Occipital lobe (tissue), 2 donors: Measurements from ENCODE around the gene CCDC91. TPM values are rescaled to one million over a fixed set of nuclear protein-coding genes. Genes with fewer than 3 reads are reported as not detected.
"Not testable (repeated sequence)": the region's sequence is repeated elsewhere in the genome, so short reads cannot be mapped to it uniquely, and the experiment has no call there.

Experiments
- DNase-seq: peaks from one replicate; lab custom pipeline; 2025; lab: John Stamatoyannopoulos, UW
- total RNA-seq: library from RNA; depleted of rRNA; stranded (reverse); fragments of >200 nt; gene quantifications from one replicate; pipeline ENCODE4 v1.2.3, GENCODE V29; 2014

Gene CCDC91
- total RNA-seq, 1 donor from 2014 or later, result 160 TPM

DNA sequence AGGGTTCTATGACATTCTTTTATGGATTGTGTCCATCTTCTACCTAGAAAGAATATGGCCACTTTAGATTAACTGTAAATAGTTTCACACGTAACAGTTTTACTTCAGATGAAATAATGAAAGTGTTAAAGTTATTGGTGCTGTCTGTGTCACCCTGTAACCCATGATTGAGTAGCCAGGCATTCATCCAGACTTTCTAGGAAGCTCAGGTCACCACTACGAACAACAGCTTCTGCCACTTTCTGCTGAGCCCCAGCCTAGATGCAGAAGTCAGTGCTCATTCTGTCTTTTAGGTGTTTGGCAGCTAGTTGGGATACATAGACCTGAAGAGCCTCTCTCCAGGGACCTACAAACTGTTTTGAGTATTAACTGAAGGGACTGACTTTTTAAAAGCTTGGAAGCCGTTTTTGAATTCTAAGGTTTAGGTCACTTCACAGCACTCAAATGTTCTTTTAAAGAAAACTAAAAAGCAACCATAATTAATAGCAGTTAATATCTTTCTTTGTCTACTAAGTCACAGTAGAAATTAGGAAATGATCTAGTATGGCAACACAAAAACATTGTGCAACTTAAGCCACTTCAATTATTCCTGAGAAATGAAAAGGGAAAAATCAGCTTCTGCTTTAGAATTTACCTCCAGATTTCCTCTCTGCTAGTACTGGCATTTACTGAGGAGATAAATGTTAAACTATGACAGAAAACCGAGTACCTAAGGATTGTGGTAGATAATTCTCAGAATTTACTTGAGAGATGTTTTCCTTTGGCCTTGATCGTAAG lies 266.9 kb downstream of the CCDC91 start:
- DNase-seq, result no peak

DNA sequence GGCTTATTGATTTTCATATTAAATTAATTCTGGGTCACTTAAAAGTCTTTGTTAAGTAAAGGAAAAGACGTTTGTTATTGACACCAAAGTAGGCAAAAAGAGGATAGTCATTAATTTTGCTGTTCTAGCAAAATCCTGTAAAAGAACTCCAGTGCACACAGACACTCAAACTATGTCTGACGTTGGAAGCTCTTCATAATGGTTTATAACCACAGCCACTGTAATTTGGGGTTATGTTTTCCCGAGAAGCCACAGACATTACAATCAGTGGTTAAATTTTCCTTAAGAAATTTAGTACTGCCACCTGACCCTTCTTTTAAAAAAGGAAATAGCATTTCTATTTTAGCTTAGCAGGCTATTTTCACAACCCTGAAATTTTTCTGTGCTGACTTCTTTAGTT lies 267.5 kb downstream of the CCDC91 start:
- DNase-seq, result no peak

DNA sequence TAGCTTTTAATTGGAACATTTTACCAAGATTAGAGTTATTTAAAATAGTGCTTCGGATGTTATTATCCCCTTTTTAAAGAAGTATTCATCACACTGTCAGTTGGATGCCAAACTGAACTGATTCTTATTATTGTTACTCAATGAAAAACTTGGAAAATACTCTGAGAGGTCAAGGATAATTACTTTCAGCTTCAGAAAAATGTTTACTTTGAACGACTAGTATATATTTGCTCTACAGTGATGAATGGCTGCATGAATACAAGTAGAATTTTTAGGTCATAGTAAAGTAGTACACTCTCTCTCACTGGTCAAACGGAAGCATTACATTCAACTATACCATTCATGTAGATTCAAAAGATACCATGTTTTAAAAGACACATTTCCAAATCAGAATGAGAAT lies 269.2 kb downstream of the CCDC91 start:
- no peak for DNase-seq

DNA sequence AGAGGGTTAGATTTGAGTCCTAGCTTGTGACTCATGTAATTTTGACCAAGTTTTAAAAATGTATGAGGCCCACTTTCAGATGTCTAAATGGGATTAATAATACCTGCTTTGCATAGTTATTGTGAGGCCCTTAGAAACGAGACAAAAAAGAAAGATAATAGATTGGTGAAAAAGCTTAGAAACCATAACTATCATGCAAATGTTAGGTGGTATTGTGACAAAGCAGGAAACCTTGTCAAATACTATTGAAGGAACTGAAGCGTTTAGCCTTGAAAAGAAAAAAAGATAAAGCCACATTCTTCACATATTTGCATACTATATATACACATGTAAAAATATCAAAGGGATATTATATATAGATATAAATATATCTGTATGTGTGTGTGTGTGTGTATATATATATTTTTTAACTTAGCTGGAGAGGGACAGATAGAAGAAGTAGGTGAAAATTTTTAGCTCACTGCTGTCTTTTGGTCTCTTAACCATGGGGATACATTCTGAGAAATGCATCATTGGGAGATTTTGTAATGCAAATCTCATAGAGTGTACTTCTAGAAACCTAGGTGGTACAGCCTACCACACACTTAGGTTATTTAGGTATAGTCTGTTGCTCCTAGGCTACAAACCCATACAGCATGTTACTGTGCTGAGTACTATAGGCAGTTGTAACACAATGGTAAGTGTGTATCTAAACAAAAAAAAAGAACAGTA lies 270.3 kb downstream of the CCDC91 start:
- DNase-seq, result no peak

DNA sequence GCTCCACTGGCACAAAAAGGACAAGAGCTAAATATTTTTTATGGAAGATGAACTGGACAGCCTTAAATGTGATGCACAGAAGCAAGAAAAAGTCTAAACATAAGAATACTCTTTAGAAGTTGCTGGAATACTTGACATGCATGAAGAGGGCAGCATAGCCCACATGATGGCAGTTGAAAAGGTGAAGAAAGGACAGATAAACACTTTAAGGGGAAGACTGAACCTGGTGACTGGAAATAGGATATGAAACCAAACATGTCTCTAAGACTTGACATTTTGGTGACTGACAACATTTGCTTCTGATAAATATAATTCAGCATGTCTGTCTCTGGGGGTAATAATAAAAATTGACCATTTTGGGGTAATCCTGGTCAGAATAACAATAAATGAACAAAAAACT lies 273.1 kb downstream of the CCDC91 start:
- DNase-seq, result no peak

DNA sequence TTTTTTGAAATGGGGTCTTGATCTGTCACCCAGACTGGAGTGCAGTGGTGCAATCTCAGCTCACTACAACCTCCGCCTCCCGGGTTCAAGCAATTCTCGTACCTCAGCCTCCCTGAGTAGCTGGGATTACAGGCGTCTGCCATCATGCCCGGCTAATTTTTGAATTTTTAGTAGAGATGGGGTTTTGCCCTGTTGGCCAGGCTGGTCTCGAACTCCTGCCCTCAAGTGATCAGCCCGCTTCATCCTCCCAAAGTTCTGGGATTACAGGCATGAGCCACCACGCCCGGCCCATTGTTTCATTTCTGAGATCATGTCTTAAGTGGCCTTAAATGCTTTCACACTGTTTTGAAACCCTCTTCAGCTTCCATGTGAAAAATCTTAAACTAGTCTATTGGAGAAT lies 281.5 kb downstream of the CCDC91 start:
- DNase-seq, result not testable (repeated sequence)

DNA sequence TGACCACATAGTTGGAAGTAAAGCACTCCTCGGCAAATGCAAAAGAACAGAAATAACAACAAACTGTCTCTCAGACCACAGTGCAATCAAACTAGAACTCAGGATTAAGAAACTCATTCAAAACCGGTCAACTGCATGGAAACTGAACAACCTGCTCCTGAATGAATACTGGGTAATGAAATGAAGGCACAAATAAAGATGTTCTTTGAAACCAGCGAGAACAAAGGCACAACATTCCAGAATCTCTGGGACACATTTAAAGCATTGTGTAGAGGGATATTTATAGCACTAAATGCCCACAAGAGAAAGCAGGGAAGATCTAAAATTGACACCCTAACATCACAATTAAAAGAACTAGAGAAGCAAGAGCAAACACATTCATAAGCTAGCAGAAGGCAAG lies 285.9 kb downstream of the CCDC91 start:
- not testable (repeated sequence) for DNase-seq

DNA sequence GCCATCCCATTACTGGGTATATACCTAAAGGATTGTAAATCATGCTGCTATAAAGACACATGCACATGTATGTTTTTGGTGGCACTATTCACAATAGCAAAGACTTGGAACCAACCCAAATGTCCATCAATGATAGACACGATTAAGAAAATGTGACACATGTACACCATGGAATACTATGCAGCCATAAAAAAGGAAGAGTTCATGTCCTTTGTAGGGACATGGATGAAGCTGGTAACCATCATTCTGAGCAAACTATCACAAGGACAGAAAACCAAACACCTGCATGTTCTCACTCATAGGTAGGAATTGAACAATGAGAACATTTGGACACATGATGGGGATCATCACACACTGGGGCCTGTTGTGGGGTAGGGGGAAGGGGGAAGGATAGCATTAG lies 288.8 kb downstream of the CCDC91 start:
- not testable (repeated sequence) for DNase-seq

DNA sequence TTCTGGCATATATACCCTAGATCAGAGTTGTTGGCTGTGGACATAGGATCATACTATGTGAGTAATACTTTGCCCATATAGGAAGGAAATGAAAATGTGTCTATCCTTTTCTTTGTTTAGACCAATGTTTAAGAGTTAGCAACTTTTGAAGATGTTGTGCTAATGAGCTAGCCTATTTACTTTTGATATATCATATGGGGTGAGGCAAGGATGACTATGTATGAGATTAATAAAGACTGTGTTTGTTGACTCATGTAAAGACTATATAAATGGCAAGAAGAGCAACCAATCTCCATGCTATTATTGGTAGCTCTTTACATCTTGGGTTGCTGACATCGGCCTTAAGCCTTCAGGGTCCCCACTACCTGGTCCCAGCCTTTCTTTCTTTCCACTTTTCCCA lies 289.4 kb downstream of the CCDC91 start:
- DNase-seq, result no peak

DNA sequence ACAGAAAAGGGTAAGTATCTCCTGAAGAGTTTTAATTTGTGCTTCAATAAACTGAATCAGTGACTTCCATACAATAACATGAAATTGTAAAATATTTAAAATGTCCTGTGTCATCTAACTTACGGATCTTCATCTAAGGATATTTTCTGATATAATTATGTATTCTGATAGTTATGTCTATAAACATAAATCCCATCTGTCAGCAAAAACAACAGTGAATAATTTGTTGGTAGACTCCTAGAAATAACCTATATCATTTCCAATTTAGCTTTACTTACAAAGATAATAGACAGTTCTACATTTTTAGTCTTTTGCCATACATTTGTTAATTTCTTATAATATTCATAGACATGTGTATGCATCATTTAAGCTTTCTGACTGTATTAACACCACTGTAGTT lies 293.9 kb downstream of the CCDC91 start:
- DNase-seq, result no peak

DNA sequence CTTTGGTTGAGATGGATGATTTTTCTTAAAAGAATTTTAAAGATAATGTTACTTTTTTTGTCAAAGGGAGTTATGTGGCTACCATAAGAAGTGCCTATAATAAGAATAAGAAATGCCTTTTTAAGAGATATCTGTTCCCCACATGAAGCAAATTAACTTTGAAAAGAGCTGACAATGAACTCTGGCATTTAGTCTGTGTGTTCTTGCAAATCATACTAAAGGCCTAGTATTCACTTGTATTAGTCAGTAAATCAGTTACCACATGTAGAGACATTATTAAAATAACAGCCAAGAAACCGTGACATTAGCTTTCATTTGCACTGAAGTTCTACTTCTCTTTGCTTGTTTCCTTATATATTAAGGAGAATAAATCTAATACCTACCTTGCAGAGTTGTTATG lies 296.3 kb downstream of the CCDC91 start:
- DNase-seq, result no peak

DNA sequence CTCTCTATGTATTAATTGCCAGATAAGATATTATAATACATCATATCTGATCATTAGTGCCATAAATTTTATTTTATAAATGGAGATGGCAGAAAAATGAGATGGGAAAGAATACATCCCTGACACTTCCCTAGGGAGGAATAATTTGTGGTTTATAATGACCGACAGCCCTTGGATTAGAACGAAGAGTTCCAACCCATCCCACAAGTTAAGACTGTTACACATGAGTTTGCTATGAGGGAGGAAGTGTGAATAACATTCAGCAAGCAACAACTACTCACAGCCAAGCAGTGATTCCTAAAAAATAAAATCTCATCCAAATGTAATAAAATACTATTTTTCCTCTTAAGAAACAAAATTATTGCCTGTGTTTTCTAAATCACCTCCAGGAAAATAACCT lies 299.0 kb downstream of the CCDC91 start:
- no peak for DNase-seq

DNA sequence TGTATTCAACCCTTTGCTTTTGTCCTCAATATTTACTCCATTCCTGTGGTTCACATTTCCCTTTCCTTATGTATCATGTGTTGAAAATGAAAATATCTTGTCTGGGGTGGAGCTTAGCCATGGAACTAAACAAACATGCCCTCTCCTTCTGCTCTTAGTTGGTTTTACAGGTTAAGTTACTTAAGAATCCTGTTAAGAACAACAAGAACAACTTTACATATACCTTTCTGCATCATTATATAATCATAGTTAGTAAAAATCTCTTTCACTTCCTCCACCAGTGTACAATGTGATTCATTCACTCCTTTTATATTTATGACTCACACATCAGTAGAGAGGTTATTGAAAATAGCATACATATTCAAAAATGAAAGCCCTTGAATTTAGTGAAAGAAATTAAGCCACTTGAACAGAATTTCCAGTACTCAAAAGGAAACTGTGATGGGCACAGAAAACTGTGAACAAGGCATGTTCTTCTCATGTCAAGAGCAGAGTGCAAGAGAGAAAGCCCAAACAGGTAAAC lies 307.7 kb downstream of the CCDC91 start:
- no peak for DNase-seq

DNA sequence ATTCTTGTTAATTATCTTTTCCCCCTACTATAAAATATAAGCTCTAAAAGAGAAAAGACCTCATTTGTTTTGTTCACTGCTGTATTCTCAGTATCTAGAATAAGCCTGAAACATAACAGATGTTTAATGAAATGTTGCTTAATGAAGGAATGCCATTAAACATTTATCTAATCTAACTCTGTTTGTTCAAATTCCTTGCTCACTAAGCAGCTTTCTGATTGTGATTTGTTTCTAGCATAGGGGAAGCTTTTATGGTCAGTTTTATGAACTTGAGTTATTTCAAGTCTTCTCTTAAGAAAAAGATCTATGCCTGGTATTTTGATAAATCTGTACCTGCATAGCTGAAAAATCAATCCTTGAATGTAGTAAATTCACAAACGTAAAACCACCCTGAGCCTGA lies 308.6 kb downstream of the CCDC91 start:
- no peak for DNase-seq

DNA sequence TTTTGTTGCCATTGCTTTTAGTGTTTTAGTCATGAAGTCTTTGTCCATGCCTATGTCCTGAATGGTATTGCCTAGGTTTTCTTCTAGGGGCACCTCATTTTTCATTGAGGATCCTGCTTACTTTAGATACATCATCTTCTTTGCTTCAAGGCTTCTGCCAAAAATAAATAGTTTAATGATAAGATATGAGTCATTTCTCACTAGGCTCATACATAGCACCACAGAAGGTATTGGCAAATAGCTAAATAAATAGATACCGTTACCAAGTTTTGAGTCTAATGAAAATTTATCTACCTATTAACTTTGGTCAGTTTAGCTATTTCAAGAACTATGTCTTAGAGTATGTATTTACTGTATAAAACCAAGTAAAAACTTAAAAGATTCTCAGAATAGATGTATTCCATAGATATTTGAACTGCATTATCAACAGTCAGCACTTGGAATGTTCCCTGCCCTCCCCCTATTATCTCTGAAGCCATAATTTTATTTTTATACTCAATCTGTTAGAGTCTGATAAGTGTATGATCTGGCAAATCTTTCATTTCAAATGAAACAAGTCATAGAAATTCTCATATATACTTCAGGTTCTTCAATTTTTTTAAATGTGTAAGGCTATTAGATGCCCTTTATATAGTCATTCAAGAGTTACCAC lies 310.2 kb downstream of the CCDC91 start:
- no peak for DNase-seq

DNA sequence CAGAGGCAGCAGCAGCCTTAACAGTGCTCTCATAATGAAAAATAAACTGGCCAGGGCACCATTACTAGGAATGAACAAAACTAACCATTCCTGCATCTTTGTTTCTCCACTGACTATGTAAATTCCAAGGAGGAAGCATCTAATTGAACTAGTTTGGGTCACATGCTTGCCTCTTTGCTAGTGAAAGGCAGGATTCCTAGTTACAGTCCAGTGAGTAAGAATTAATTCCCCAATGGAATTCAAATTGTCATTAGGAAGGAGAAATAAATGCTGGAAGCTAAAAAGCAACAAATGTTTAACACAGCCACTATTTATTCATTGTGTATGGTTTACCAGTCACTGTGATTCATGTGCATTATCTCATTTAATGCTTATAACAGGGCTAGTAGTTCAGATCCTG lies 316.0 kb downstream of the CCDC91 start:
- DNase-seq, result no peak

DNA sequence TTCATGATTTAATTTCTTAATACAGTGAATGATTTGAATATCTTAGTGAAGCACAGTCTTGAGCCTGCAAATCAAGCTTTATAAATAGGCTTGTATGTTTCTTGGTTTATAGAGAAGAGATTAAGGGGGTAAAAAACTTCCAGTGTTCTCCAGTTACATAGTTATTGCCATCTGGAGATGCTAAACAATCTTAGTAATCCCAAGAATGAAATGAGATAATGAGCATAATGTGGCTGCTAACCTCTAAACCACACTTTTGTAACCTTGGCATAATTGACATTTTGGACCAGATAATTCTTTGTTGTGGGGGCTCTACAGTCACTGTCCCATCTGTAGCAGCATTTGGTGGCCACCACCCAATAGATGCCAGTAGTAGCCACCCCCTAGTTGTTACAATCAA lies 316.8 kb downstream of the CCDC91 start:
- no peak for DNase-seq

DNA sequence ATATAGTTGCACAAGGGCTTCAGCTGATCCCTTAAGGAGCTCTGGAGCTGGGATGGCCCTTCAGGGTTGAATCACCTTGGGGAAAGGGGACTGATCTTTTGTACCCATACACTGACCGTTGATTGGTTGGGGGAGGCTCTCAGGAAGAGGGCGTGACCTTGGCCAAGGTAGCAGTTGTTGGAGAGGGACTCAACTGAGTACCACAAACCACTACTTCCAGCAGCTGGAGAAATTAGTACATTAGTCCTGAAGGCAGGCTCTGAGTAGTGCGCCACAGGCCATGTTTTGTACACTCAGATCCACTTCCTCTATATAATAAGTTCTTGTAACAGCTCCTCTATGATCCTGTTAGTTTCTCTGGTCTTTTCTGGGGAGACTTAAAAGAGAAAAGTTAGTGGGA lies 317.6 kb downstream of the CCDC91 start:
- DNase-seq, result no peak

DNA sequence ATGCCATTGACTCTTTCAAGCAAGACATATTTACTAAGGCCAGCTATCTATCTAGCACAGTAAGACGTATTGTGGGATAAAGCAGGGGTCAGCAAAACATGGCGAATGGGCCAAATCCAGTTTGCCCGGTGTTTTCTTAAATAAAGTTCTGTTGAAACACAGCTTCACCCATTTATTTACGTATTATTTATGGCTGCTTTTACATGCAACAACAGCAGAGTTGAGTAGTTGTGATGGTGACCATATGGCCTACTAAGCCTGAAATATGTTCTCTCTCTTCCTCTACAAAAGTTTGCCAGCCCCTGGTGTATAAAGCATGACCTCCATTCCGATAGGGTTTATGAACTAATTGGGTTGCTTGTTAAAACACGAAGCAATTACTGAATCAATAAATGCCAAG lies 322.1 kb downstream of the CCDC91 start:
- no peak for DNase-seq

DNA sequence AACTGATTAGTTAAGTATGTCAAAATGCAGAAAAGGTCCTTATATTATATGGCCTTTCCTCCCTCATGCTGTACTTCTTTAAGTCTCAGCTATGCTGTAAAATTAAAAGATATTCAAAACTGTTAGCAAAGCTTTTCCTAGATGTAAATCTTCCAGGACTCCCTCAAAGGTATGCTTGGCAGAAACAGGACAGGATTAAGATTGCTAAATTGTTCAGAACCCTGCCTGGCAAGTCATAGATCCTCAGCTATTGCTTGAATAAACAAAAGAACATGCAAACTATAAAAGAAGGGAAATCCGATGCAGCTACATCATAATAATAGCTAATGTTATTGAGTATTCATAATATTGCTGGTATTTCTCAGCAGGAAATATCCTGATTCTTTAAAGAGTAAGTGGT lies 322.6 kb downstream of the CCDC91 start:
- no peak for DNase-seq

DNA sequence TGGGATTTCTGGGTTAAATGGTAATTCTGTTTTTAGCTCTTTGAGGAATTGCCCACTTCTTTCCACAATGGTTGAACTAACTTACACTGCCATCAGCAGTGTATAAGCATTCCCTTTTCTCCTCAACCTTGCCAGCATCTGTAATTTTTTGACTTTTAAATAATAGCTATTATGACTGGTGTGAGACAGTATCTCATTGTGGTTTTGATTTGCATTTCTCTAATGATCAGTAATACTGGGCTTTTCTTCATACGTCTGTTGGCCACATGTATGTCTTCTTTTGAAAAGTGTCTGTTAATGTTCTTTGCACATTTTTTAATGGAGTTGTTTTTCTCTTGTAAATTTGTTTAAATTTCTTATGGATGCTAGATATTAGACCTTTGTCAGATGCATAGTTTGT lies 323.7 kb downstream of the CCDC91 start:
- no peak for DNase-seq

DNA sequence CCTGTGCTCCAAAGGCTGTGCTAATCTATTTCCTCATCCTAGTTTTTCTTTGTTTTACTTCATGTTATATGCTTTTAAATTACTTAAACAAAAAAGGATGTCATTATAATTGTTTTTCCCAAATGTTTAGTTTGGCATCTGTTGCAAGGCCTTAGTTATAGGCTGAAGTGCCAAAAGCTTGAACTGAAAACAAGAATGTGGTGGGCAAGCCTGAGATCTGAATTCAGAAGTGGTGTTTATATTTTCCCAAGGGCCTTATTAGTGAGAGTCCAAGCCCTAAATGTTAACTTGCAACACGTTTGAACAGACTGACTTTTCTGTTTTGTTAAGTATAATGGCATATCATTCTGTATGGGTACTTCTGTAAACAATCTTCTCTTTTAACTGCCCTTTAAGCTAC lies 326.8 kb downstream of the CCDC91 start:
- no peak for DNase-seq
